Mesothelial cell of epicardium (in vitro differentiated cells): ENCODE results near the gene PIGU. TPM values are rescaled to one million over a fixed set of nuclear protein-coding genes. Genes with fewer than 3 reads are reported as not detected.

Experiments
- DNase-seq, 2 experiments: peaks; one replicate each; pipeline ENCODE4 v3.0.0; 2021; ENCODE audit warnings: low spot score in 2 of 2; ENCODE audit not compliant: unreplicated experiment in 2 of 2
- H3K27ac Mint-ChIP-seq: 2 replicates; pipeline ENCODE4 v1.8.0; 2021; ENCODE audit warnings: mixed read lengths
- H3K27me3 Mint-ChIP-seq: 2 replicates; pipeline ENCODE4 v1.8.0; 2021; ENCODE audit warnings: low read depth, mixed read lengths
- H3K36me3 Mint-ChIP-seq: 2 replicates; pipeline ENCODE4 v1.8.0; 2021; ENCODE audit warnings: mixed read lengths
- H3K4me1 Mint-ChIP-seq: 2 replicates; pipeline ENCODE4 v1.8.0; 2021; ENCODE audit warnings: mixed read lengths
- H3K4me3 Mint-ChIP-seq: 2 replicates; pipeline ENCODE4 v1.8.0; 2021; ENCODE audit warnings: mild to moderate bottlenecking, moderate library complexity, mixed read lengths
- H3K9me3 Mint-ChIP-seq: 2 replicates; pipeline ENCODE4 v1.8.0; 2021; ENCODE audit warnings: mixed read lengths
- total RNA-seq: library from RNA; stranded (reverse); gene quantifications from 3 replicates; pipeline ENCODE4 v1.2.1, GENCODE V29; 2021
- TF ChIP-seq, protein P1 (sequence below): fragments of 200-600 bp; sonication (generic); IDR thresholded peaks from one replicate; pipeline ENCODE4 v1.5.0; 2021; ENCODE audit warnings: antibody characterized with exemption; ENCODE audit not compliant: unreplicated experiment

Gene PIGU
- total RNA-seq, 1 donor from 2014 or later: 32.6 TPM

DNA sequence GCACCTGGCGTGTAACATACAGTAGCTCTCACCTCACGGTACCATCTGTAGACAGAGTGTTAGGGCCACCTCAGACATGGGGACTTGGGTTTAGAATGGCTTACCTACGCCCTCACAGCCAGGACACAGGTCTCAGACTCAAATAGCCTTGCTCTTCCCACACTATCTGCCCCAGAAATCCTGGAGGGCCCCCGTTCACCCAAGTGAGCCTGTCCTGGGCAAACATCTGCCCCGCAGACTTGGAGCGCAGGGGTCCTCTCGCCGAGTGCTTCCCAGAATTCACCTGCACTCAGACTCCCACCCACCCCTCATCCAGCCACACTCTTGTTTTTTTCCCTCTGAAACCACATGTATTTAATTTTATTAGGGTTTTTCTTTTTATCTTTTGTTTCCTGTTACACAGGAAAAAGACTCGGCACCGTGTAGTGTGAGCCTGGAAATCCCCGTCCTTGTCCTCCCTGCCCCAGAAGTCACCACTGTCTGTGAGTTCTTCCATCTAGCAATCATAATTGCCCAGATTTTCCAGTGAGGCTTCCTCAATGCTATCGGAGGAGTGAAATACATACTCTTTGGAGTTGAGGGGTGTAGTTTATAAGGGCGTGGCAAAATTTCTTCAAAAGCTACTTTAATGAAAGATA, 135.5 kb downstream of the PIGU start:
- Mint-ChIP-seq H3K4me3 (no peak overlapping the region), H3K36me3 (peaks cover 28% of the 10 kb centered on the region), H3K4me1 (peaks cover 15% of the 10 kb centered on the region), H3K27me3 (no peaks in the 10 kb centered on the region), H3K27ac (peak overlapping the region; percentile 43), H3K9me3 (no peaks in the 10 kb centered on the region)
- no peak for DNase-seq
- TF ChIP-seq, protein P1, sequence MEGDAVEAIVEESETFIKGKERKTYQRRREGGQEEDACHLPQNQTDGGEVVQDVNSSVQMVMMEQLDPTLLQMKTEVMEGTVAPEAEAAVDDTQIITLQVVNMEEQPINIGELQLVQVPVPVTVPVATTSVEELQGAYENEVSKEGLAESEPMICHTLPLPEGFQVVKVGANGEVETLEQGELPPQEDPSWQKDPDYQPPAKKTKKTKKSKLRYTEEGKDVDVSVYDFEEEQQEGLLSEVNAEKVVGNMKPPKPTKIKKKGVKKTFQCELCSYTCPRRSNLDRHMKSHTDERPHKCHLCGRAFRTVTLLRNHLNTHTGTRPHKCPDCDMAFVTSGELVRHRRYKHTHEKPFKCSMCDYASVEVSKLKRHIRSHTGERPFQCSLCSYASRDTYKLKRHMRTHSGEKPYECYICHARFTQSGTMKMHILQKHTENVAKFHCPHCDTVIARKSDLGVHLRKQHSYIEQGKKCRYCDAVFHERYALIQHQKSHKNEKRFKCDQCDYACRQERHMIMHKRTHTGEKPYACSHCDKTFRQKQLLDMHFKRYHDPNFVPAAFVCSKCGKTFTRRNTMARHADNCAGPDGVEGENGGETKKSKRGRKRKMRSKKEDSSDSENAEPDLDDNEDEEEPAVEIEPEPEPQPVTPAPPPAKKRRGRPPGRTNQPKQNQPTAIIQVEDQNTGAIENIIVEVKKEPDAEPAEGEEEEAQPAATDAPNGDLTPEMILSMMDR: no peak

DNA sequence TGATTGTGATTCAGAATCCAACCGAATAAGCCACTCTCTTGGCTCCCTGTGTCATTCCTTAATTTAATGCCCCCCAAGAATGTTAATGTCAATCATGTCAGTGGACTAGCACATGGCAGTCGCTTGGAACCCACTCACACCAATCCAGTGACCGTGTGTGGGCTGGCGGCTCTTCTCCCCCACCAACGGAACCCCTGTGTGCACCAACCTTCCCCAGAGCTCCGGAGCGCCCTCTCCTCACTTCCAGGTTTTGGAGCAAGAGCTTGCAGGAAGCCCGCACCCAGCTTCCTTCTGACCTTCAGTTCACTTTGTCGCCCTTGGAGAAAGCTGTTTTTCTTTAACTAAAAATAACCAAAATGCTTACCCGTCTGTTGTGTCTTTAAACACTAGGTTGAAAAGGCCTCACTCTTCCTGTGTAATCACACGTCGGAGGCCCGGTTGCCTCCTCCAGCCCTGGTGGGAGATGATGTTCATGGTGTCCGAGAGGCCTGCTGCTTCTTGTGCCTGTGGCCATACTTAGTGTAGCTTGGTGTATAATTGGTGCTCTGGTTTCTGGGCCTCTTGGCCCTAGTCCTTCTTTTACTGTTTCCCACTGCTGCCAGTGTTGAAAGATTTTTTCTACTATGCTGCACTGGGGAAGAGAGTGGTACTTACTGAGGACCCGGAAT, 136.2 kb downstream of the PIGU start:
- Mint-ChIP-seq H3K9me3 (no peaks in the 10 kb centered on the region), H3K4me3 (no peak overlapping the region), H3K27me3 (no peaks in the 10 kb centered on the region), H3K36me3 (peaks cover 33% of the 10 kb centered on the region), H3K4me1 (peaks cover 15% of the 10 kb centered on the region), H3K27ac (no peak overlapping the region)
- TF ChIP-seq, protein P1: no peak
- DNase-seq: no peak

DNA sequence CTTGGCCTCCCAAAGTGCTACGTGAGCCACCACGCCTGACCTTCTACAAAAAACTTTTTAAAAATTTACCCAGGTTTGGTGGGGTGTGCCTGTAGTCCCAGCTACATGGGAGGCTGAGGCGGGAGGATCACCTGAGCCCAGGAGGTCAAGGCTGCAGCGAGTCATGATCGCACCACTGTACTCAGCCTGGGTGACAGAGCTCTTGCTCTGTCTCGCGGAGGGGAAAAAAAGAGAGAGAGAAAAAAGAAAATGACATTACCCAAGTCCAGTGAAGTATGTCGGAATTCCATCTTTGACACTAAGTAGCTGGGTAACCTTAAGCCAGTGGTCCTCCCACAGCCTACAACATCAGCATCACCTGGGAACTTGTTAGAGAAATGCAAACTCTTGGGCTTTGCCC, 137.1 kb downstream of the PIGU start:
- Mint-ChIP-seq H3K27ac (no peak overlapping the region), H3K36me3 (peaks cover 41% of the 10 kb centered on the region), H3K27me3 (no peaks in the 10 kb centered on the region), H3K9me3 (no peaks in the 10 kb centered on the region), H3K4me3 (no peak overlapping the region), H3K4me1 (peaks cover 14% of the 10 kb centered on the region)
- TF ChIP-seq, protein P1: no peak
- no peak for DNase-seq

DNA sequence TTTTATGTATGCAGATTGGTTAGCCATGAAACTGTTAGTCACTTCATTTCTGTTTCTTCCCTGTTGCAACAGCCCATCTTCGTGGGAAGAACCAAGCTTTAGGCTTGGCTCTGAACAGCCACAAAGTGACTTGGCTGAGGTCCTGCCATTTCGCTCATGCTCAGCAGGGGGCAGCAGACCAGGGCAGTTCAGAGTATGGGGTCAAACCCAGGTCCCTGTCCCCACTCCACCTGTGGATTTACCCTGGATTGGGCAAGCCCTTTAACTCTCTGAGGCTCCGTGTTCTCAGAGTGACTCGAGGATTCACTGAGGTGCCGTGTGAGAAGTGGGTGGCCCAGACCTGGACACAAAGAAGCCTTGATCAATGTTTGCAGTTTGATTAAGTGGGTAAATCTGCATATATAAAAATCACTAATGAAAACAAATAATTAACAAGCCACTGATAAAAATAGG, 138.2 kb downstream of the PIGU start:
- Mint-ChIP-seq H3K27ac (no peak overlapping the region), H3K4me1 (peaks cover 4% of the 10 kb centered on the region), H3K36me3 (peaks cover 48% of the 10 kb centered on the region), H3K9me3 (no peaks in the 10 kb centered on the region), H3K27me3 (no peaks in the 10 kb centered on the region), H3K4me3 (no peak overlapping the region)
- DNase-seq: no peak
- TF ChIP-seq, protein P1: peak; percentile 76

DNA sequence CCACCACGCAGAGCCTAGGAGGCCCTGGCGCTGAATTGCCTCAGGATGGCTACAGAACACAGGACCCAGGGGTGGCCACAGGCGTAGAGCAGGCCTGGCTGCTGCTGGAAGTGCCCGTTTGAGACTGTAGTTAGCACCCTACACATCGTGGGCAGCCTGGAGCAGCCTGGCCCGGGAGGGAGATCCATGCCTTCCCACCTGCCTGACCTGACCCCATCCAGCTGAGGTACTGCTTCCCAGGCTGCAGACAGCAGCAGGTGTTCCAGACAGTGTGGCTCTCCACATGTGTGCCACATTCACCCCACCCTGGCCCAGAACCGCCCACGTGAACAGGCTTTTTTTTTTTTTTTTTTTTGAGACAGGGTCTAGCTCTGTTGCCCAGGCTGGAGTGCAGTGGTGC, 139.2 kb downstream of the PIGU start:
- no peaks in the 10 kb centered on the region for H3K27me3 Mint-ChIP-seq
- TF ChIP-seq, protein P1: no peak
- H3K4me3 Mint-ChIP-seq: no peak overlapping the region
- DNase-seq: no peak
- no peak overlapping the region for H3K27ac Mint-ChIP-seq
- peaks cover 48% of the 10 kb centered on the region for H3K36me3 Mint-ChIP-seq
- H3K4me1 Mint-ChIP-seq: no peaks in the 10 kb centered on the region
- H3K9me3 Mint-ChIP-seq: no peaks in the 10 kb centered on the region
